OCI-LY7 (cell line): ENCODE measurements around the gene CCT7. TPM values are rescaled to one million over a fixed set of nuclear protein-coding genes. Genes with fewer than 3 reads are reported as not detected.

ENCODE experiments used
- BruUV-seq: library from RNA; stranded (reverse); fragments of 400-500 nt; replicated peaks from 2 replicates; lab custom pipeline; 2021; lab: Mats Ljungman, UMichigan
- CTCF ChIA-PET: fragments of 300-600 bp; sonication (Branson Sonifier 250); formaldehyde crosslinking; loops from one replicate; lab custom pipeline; 2022; ENCODE audit warnings: antibody characterized with exemption; ENCODE audit not compliant: unreplicated experiment; lab: Charles Lee
- POLR2A ChIA-PET: fragments of 300-600 bp; sonication (Branson Sonifier 250); formaldehyde crosslinking; loops from one replicate; lab custom pipeline; 2022; ENCODE audit warnings: antibody characterized with exemption; lab: Charles Lee
- DNase-seq: peaks from one replicate; pipeline ENCODE4 v3.0.0-alpha.2; 2015; ENCODE audit warnings: low spot score
- H2AFZ ChIP-seq: fragments of 200-600 bp; sonication (generic), shearing (Covaris generic); 2 replicates; pipeline ENCODE4 v1.6.1; 2014; ENCODE audit warnings: mild to moderate bottlenecking, antibody characterized with exemption, low read length, moderate library complexity
- H3K27ac ChIP-seq: fragments of 200-600 bp; sonication (generic); 2 replicates; pipeline ENCODE4 v1.5.1; 2014; ENCODE audit warnings: mixed run types, low read depth, mild to moderate bottlenecking, moderate library complexity, low read length, inconsistent platforms; ENCODE audit not compliant: poor library complexity, severe bottlenecking
- H3K36me3 ChIP-seq: fragments of 200-600 bp; sonication (generic); 2 replicates; pipeline ENCODE4 v1.6.1; 2014; ENCODE audit warnings: mild to moderate bottlenecking, antibody characterized with exemption, low read length, moderate library complexity, mixed read lengths; ENCODE audit not compliant: insufficient read depth
- H3K4me1 ChIP-seq: fragments of 200-600 bp; sonication (generic); 2 replicates; pipeline ENCODE4 v1.5.1; 2014; ENCODE audit warnings: mild to moderate bottlenecking, low read length; ENCODE audit not compliant: insufficient read depth, poor library complexity, severe bottlenecking
- H3K4me2 ChIP-seq: fragments of 200-600 bp; sonication (generic); 2 replicates; pipeline ENCODE4 v1.6.1; 2014; ENCODE audit warnings: mild to moderate bottlenecking, low read length
- H3K4me3 ChIP-seq: fragments of 200-600 bp; sonication (generic); 2 replicates; pipeline ENCODE4 v1.5.1; 2014; ENCODE audit warnings: mild to moderate bottlenecking, low read depth, low read length; ENCODE audit not compliant: poor library complexity, severe bottlenecking
- H3K79me2 ChIP-seq: fragments of 200-600 bp; sonication (generic); 2 replicates; pipeline ENCODE4 v1.6.1; 2016; ENCODE audit warnings: low read depth, mild to moderate bottlenecking, low read length, moderate library complexity, mixed read lengths; ENCODE audit not compliant: insufficient read depth
- H3K9me2 ChIP-seq: fragments of 200-600 bp; sonication (generic); 2 replicates; pipeline ENCODE4 v1.6.1; 2016; ENCODE audit warnings: mild to moderate bottlenecking, low read length, mixed read lengths; ENCODE audit not compliant: insufficient read depth
- H3K9me3 ChIP-seq: fragments of 200-600 bp; sonication (generic); 2 replicates; pipeline ENCODE4 v1.6.1; 2014; ENCODE audit warnings: mild to moderate bottlenecking, mixed run types, low read length, mixed read lengths
- H4K20me1 ChIP-seq: fragments of 200-600 bp; sonication (generic); 2 replicates; pipeline ENCODE4 v1.6.1; 2014; ENCODE audit warnings: mild to moderate bottlenecking, antibody characterized with exemption, low read length, moderate library complexity, mixed read lengths; ENCODE audit not compliant: insufficient read depth
- CTCF ChIP-seq: fragments of 200-600 bp; sonication (generic); conservative IDR thresholded peaks from 2 replicates; pipeline ENCODE4 v1.5.1; 2014; ENCODE audit warnings: mild to moderate bottlenecking, antibody characterized with exemption, low read length, moderate library complexity, mixed read lengths
- EZH2phosphoT487 ChIP-seq: fragments of 200-600 bp; sonication (generic); IDR thresholded peaks from 2 replicates; pipeline ENCODE4 v1.6.1; 2018; ENCODE audit warnings: low read depth, borderline replicate concordance, mild to moderate bottlenecking, mixed run types, antibody characterized with exemption, low read length, moderate library complexity, mixed read lengths
- intact Hi-C: fragments of 100-400 bp; cut with micrococcal nuclease; formaldehyde crosslinking; loops from one replicate; pipeline ENCODE4 v1.10.0; 2022; ENCODE audit not compliant: unreplicated experiment
- total RNA-seq, 2 experiments: library from RNA; depleted of rRNA in 1 of 2; stranded (reverse); fragments of >200 nt in 1 of 2; shearing (Covaris generic) in 1 of 2; gene quantifications; 2 replicates each; pipeline ENCODE4 v1.2.3, GENCODE V29; 2014 to 2022

Gene CCT7
- total RNA-seq, 2 experiments from 2014 or later, result 334 to 347 TPM

- CTCF ChIA-PET, result interaction anchor here (0.6 kb wide), 1 partner anchor 178 kb away, joined by 3 read pairs; no protein-coding TSS in a partner anchor
- Histone ChIP-seq H3K9me3 (no peaks in the 10 kb centered on the region), H3K36me3 (peaks cover 98% of the 10 kb centered on the region), H3K4me1 (no peaks in the 10 kb centered on the region), H3K79me2 (no peaks in the 10 kb centered on the region), H3K4me3 (no peak overlapping the region), H3K4me2 (no peak overlapping the region), H2AFZ (no peak overlapping the region), H3K27ac (no peak overlapping the region), H3K9me2 (no peaks in the 10 kb centered on the region), H4K20me1 (peaks cover 6% of the 10 kb centered on the region; the same call in 1 of the 2 replicates)
- DNase-seq, result no peak
- no peak for TF ChIP-seq CTCF
- TF ChIP-seq EZH2phosphoT487, result no peak
- POLR2A ChIA-PET, result interaction anchor here (0.6 to 2.6 kb wide), 3 partner anchors 12 to 478 kb away, joined by 3 to 7 read pairs (median 7); partner anchors contain the start of gene CCT7
- BruUV-seq, result no TSS peak
- intact Hi-C loops, result no loop called here
Measured at GRCh38 chr2:73250872-73251846, 17.1 kb downstream of the CCT7 start.

- Histone ChIP-seq H3K4me2 (no peak overlapping the region), H3K9me3 (no peaks in the 10 kb centered on the region), H3K4me1 (no peaks in the 10 kb centered on the region), H4K20me1 (no peaks in the 10 kb centered on the region; the same call in 1 of the 2 replicates), H3K36me3 (peaks cover 91% of the 10 kb centered on the region), H3K4me3 (no peak overlapping the region), H3K9me2 (no peaks in the 10 kb centered on the region), H3K79me2 (no peaks in the 10 kb centered on the region), H2AFZ (no peak overlapping the region), H3K27ac (no peak overlapping the region)
- POLR2A ChIA-PET, result interaction anchor here (1.8 kb wide), 1 partner anchor 14 kb away, joined by 11 read pairs; no protein-coding TSS in a partner anchor
- CTCF ChIA-PET, result interaction anchor here (1.1 kb wide), 1 partner anchor 14 kb away, joined by 3 read pairs; no protein-coding TSS in a partner anchor
- intact Hi-C loops, result no loop called here
- no peak for DNase-seq
- no peak for TF ChIP-seq EZH2phosphoT487
- no peak for TF ChIP-seq CTCF
- BruUV-seq, result no TSS peak
Measured at GRCh38 chr2:73252238-73253027, 18.3 kb downstream of the CCT7 start.
